Neural cell (in vitro differentiated cells): Measurements from ENCODE around the gene RIMS1. TPM values are rescaled to one million over a fixed set of nuclear protein-coding genes. Genes with fewer than 3 reads are reported as not detected.

Source experiments
- H2AFZ ChIP-seq: fragments of 200-600, 300-800 bp; sonication (generic), shearing (Covaris generic); 2 replicates; pipeline ENCODE4 v1.6.0; 2014; ENCODE audit warnings: low read depth, mild to moderate bottlenecking, antibody characterized with exemption, low read length, moderate library complexity
- H3F3A ChIP-seq: fragments of 200-600 bp; shearing (Covaris generic); 2 replicates; pipeline ENCODE4 v1.6.1; 2016; ENCODE audit warnings: mild to moderate bottlenecking, moderate library complexity, mixed read lengths, antibody characterized with exemption, low read length; ENCODE audit not compliant: insufficient read depth, poor library complexity, severe bottlenecking
- H3K27ac ChIP-seq: fragments of 200-600, 300-800 bp; sonication (generic), shearing (Covaris generic); 2 replicates; pipeline ENCODE4 v1.5.1; 2014; ENCODE audit warnings: mild to moderate bottlenecking, low read length, moderate library complexity
- H3K27me3 ChIP-seq: fragments of 300-800, 200-600 bp; sonication (generic), shearing (Covaris generic); 2 replicates; pipeline ENCODE4 v1.6.0; 2014; ENCODE audit warnings: mild to moderate bottlenecking, low read depth, low read length, moderate library complexity; ENCODE audit not compliant: insufficient read depth
- H3K36me3 ChIP-seq: fragments of 300-800, 200-600 bp; sonication (generic), shearing (Covaris generic); 2 replicates; pipeline ENCODE4 v1.5.1; 2014; ENCODE audit warnings: mild to moderate bottlenecking, antibody characterized with exemption, low read length, moderate library complexity; ENCODE audit not compliant: insufficient read depth
- H3K4me2 ChIP-seq: fragments of 300-800, 200-600 bp; sonication (generic), shearing (Covaris generic); 2 replicates; pipeline ENCODE4 v1.6.0; 2014; ENCODE audit warnings: mild to moderate bottlenecking, low read length
- H3K4me3 ChIP-seq: fragments of 300-800, 200-600 bp; sonication (generic), shearing (Covaris generic); 2 replicates; pipeline ENCODE4 v1.5.1; 2014; ENCODE audit warnings: mild to moderate bottlenecking, low read length, moderate library complexity
- H3K79me2 ChIP-seq: fragments of 200-600 bp; shearing (Covaris generic); replicated peaks from 2 replicates; pipeline ENCODE4 v1.6.0; 2014; ENCODE audit warnings: mild to moderate bottlenecking, low read length, moderate library complexity; ENCODE audit not compliant: insufficient read depth
- H3K9ac ChIP-seq: fragments of 300-800, 200-600 bp; sonication (generic), shearing (Covaris generic); 2 replicates; pipeline ENCODE4 v1.6.1; 2016; ENCODE audit warnings: mild to moderate bottlenecking, low read length, mixed read lengths
- H3K9me2 ChIP-seq: fragments of 200-600 bp; shearing (Covaris generic); 2 replicates; pipeline ENCODE4 v1.6.1; 2016; ENCODE audit warnings: mild to moderate bottlenecking, low read length, mixed read lengths; ENCODE audit not compliant: insufficient read depth
- H3K9me3 ChIP-seq: fragments of 200-600, 300-800 bp; sonication (generic), shearing (Covaris generic); 2 replicates; pipeline ENCODE4 v1.6.1; 2016; ENCODE audit warnings: mild to moderate bottlenecking, mixed run types, low read length, moderate library complexity, mixed read lengths
- H4K20me1 ChIP-seq: fragments of 200-600 bp; shearing (Covaris generic); 2 replicates; pipeline ENCODE4 v1.6.1; 2016; ENCODE audit warnings: mild to moderate bottlenecking, mixed run types; ENCODE audit not compliant: insufficient read depth
- EP300 ChIP-seq: fragments of 450-650 bp; conservative IDR thresholded peaks from 2 replicates; pipeline ENCODE4 v1.6.1; 2014; ENCODE audit warnings: antibody characterized with exemption, mild to moderate bottlenecking, moderate library complexity; ENCODE audit not compliant: poor library complexity, severe bottlenecking
- EZH2 ChIP-seq: fragments of 200-600, 300-800 bp; shearing (Covaris generic), sonication (generic); IDR thresholded peaks from 2 replicates; pipeline ENCODE4 v1.6.1; 2014; ENCODE audit warnings: antibody characterized with exemption, low read length, borderline replicate concordance, mild to moderate bottlenecking; ENCODE audit not compliant: insufficient read depth, poor library complexity, severe bottlenecking
- MXI1 ChIP-seq: fragments of 450-650 bp; conservative IDR thresholded peaks from 2 replicates; pipeline ENCODE4 v1.6.1; 2014; ENCODE audit warnings: antibody characterized with exemption, mild to moderate bottlenecking; ENCODE audit not compliant: poor library complexity, severe bottlenecking
- POLR2AphosphoS5 ChIP-seq: IDR thresholded peaks from 2 replicates; pipeline ENCODE4 v1.6.1; 2012
- RAD21 ChIP-seq: fragments of 450-650 bp; conservative IDR thresholded peaks from 2 replicates; pipeline ENCODE4 v1.6.1; 2014; ENCODE audit warnings: antibody characterized with exemption, mild to moderate bottlenecking, moderate library complexity
- SMC3 ChIP-seq: fragments of 450-650 bp; conservative IDR thresholded peaks from 2 replicates; pipeline ENCODE4 v1.6.1; 2014; ENCODE audit warnings: antibody characterized with exemption, mild to moderate bottlenecking, moderate library complexity; ENCODE audit not compliant: poor library complexity
- TAF1 ChIP-seq: IDR thresholded peaks from 2 replicates; pipeline ENCODE4 v1.6.1; 2012; ENCODE audit warnings: low read depth
- polyA plus RNA-seq: library from polyadenylated mRNA; depleted of rRNA; stranded (reverse); fragments of >200 nt; gene quantifications from 2 replicates; pipeline ENCODE4 v1.2.3, GENCODE V29; 2014
- TF ChIP-seq, protein P1 (sequence below): fragments of 450-650 bp; IDR thresholded peaks from 2 replicates; pipeline ENCODE4 v1.5.1; 2014; ENCODE audit warnings: antibody characterized with exemption, mild to moderate bottlenecking, moderate library complexity; ENCODE audit not compliant: poor library complexity, severe bottlenecking
- TF ChIP-seq, protein P2 (sequence below): IDR thresholded peaks from 2 replicates; pipeline ENCODE4 v1.6.1; 2012; ENCODE audit warnings: borderline replicate concordance

RIMS1 gene
- polyA plus RNA-seq, 1 donor from 2014 or later = 17.8 TPM

DNA sequence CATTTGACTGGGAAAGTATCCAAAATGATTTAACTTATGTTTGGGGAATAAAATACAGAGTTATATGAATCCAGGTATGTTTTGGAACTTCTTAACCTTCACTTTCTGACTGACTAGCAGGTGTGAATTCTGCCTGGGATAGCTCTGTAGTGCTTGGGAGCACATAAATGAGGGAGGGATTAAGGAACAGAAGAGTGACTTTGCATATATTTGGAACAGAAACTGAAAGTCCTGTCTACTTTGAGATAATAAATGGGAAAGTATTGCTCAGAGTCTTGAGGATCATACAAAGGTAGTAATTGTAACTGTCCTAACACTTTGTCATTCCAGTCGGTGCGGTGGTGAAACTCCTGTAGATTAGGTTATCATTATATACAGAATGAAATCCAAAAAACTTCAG, 317.6 kb downstream of the RIMS1 start:
- Histone ChIP-seq H3K27me3 (no peaks in the 10 kb centered on the region), H3K36me3 (no peaks in the 10 kb centered on the region), H3K79me2 (no peaks in the 10 kb centered on the region), H4K20me1 (no peaks in the 10 kb centered on the region), H3F3A (no peaks in the 10 kb centered on the region), H3K9me2 (no peaks in the 10 kb centered on the region), H3K27ac (no peak overlapping the region), H3K9me3 (no peaks in the 10 kb centered on the region), H3K9ac (no peak overlapping the region), H3K4me2 (no peak overlapping the region), H3K4me3 (no peak overlapping the region), H2AFZ (no peak overlapping the region)
- no peak for TF ChIP-seq SMC3
- no peak for TF ChIP-seq EZH2
- no peak for TF ChIP-seq RAD21
- TF ChIP-seq, protein P1, sequence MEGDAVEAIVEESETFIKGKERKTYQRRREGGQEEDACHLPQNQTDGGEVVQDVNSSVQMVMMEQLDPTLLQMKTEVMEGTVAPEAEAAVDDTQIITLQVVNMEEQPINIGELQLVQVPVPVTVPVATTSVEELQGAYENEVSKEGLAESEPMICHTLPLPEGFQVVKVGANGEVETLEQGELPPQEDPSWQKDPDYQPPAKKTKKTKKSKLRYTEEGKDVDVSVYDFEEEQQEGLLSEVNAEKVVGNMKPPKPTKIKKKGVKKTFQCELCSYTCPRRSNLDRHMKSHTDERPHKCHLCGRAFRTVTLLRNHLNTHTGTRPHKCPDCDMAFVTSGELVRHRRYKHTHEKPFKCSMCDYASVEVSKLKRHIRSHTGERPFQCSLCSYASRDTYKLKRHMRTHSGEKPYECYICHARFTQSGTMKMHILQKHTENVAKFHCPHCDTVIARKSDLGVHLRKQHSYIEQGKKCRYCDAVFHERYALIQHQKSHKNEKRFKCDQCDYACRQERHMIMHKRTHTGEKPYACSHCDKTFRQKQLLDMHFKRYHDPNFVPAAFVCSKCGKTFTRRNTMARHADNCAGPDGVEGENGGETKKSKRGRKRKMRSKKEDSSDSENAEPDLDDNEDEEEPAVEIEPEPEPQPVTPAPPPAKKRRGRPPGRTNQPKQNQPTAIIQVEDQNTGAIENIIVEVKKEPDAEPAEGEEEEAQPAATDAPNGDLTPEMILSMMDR = no peak
- no peak for TF ChIP-seq MXI1
- no peak for TF ChIP-seq TAF1
- TF ChIP-seq POLR2AphosphoS5 = no peak
- TF ChIP-seq, protein P2, sequence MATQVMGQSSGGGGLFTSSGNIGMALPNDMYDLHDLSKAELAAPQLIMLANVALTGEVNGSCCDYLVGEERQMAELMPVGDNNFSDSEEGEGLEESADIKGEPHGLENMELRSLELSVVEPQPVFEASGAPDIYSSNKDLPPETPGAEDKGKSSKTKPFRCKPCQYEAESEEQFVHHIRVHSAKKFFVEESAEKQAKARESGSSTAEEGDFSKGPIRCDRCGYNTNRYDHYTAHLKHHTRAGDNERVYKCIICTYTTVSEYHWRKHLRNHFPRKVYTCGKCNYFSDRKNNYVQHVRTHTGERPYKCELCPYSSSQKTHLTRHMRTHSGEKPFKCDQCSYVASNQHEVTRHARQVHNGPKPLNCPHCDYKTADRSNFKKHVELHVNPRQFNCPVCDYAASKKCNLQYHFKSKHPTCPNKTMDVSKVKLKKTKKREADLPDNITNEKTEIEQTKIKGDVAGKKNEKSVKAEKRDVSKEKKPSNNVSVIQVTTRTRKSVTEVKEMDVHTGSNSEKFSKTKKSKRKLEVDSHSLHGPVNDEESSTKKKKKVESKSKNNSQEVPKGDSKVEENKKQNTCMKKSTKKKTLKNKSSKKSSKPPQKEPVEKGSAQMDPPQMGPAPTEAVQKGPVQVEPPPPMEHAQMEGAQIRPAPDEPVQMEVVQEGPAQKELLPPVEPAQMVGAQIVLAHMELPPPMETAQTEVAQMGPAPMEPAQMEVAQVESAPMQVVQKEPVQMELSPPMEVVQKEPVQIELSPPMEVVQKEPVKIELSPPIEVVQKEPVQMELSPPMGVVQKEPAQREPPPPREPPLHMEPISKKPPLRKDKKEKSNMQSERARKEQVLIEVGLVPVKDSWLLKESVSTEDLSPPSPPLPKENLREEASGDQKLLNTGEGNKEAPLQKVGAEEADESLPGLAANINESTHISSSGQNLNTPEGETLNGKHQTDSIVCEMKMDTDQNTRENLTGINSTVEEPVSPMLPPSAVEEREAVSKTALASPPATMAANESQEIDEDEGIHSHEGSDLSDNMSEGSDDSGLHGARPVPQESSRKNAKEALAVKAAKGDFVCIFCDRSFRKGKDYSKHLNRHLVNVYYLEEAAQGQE = no peak
- TF ChIP-seq EP300 = no peak

DNA sequence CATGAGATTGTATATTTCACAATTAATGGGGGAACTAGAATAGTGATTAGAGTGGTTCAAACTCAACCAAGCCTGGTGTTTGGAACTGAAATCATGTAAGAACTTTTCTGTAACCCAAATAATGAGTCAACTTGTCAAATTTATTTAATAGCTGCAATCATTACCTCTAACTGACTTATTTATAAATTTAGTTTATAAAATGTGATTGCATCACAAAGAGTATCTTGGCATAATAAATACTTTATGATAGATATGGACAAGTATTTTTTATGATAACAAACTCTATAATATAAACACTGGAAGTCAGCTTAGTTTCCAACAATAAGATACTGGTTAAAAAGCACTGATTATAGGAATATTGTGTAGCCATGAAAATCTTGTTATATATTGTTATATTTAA, 319.1 kb downstream of the RIMS1 start:
- no peak overlapping the region for H3K4me2 ChIP-seq
- no peaks in the 10 kb centered on the region for H3K27me3 ChIP-seq
- no peak overlapping the region for H3K27ac ChIP-seq
- no peaks in the 10 kb centered on the region for H3F3A ChIP-seq
- no peak overlapping the region for H3K4me3 ChIP-seq
- TF ChIP-seq TAF1 = no peak
- no peak for TF ChIP-seq POLR2AphosphoS5
- no peak for TF ChIP-seq SMC3
- no peak for TF ChIP-seq EZH2
- TF ChIP-seq, protein P1 = no peak
- no peak for TF ChIP-seq MXI1
- TF ChIP-seq RAD21 = no peak
- TF ChIP-seq, protein P2 = no peak
- TF ChIP-seq EP300 = no peak
- H3K9ac ChIP-seq = no peak overlapping the region
- no peaks in the 10 kb centered on the region for H3K79me2 ChIP-seq
- no peaks in the 10 kb centered on the region for H3K9me3 ChIP-seq
- H3K9me2 ChIP-seq = no peaks in the 10 kb centered on the region
- H3K36me3 ChIP-seq = no peaks in the 10 kb centered on the region
- no peaks in the 10 kb centered on the region for H4K20me1 ChIP-seq
- no peak overlapping the region for H2AFZ ChIP-seq
